Measurements from ENCODE around the gene KRTAP4-9. TPM values are rescaled to one million over a fixed set of nuclear protein-coding genes. Genes with fewer than 3 reads are reported as not detected.
"Not testable (repeated sequence)": the region's sequence is repeated elsewhere in the genome, so short reads cannot be mapped to it uniquely, and the experiment has no call there.

Gene KRTAP4-9
- polyA plus RNA-seq, 4 donors: not detected

- no peak for DNase-seq (ENCODE audit: low read depth in 4 of 4, low spot score in 3 of 4)
These were observed 19.9 kb downstream of the KRTAP4-9 start for GRCh38 chr17:41125064-41125463.

DNA sequence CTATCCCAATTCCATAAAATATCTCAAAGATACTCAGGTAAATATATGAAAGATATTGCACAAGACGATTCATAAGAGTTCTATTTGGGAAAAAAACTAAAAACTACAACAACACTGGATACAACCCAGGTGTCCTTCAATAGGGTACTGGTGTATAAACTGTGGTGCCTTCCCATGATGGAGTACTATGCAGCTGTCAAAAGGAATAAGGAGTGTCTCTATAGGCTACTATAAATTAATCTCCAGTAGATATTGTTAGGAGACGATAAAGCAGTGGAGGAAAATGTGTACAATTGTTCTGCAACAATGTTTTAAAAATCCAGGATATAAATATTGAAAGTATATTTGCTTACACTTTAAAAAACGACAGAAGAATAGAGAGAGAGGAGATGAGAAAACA lies 21.2 kb downstream of the KRTAP4-9 start:
- no peak for DNase-seq (ENCODE audit: low read depth in 4 of 4, low spot score in 3 of 4)

DNA sequence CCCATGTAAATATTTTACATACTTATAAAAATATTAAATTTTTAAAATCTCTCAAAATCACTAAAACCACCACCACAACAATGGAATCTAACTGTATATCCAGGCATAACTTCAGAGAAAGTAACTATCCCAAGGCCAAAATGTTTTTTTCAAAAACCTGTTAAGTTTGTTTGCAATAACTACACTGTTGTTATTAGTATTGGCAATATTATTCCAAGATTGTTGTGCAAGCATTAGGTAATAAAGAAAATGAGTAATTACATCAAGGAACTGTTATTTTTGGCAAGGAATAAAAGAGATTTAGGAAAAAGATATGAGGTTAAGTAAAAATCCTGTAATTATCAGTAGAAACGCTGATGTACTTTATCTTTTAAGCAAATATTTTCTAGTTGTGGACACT lies 22.2 kb downstream of the KRTAP4-9 start:
- DNase-seq (ENCODE audit: low read depth in 4 of 4, low spot score in 3 of 4): no peak

- DNase-seq (ENCODE audit: low read depth in 4 of 4, low spot score in 3 of 4): no peak
These were observed 26.8 kb downstream of the KRTAP4-9 start for GRCh38 chr17:41131979-41132378.

GRCh38 chr17:41133880-41134735 lies 28.9 kb downstream of the KRTAP4-9 start:
- no peak for DNase-seq (ENCODE audit: low read depth in 4 of 4, low spot score in 3 of 4)

GRCh38 chr17:41139865-41140264 lies 34.7 kb downstream of the KRTAP4-9 start:
- DNase-seq (ENCODE audit: low read depth in 4 of 4, low spot score in 3 of 4): not testable (repeated sequence)

DNA sequence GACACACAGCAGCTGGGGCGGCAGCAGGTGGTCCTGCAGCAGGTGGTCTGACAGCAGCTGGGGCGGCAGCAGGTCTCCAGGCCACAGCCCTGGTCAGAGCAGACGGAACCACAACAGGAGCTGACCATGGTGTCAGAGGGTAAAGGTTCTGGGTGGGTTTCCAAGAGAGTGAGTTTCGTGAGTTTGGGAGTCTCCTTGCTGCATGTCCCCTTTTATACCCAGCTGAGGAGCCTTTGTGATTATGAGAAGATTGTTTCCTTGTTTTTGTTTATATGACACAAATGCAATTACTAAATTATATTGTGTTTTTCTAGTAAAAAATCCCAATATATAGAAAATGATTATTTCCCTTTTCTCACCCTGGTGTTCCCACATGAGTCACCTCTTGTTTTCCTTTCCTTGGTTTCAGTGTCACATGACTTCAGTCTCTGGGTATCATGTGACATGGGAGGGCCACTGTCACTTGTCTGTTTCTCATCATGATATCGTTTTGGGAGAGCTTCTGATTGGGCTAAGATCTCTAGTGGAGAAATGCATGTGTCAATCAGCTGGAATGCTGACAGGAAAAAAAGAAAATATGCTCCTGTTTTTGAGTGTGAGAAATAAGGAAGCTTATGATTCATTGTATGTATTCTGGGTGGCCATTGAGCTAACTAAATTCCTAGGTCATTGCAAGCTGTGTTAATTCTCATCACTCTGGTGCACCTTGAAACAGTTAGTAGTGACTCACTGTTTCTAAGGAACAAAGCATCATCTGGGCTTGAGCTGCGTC lies 35.4 kb downstream of the KRTAP4-9 start, which contains the start of gene KRTAP4-6:
Gene KRTAP4-6 (minus strand): TSS at position 185 of the 772 bp plus-strand sequence. CDS start 57 bp downstream, at position 128.
- no peak for DNase-seq (ENCODE audit: low read depth in 4 of 4, low spot score in 3 of 4)

GRCh38 chr17:41141361-41141760 lies 36.2 kb downstream of the KRTAP4-9 start:
- DNase-seq (ENCODE audit: low read depth in 4 of 4, low spot score in 3 of 4): no peak

DNA sequence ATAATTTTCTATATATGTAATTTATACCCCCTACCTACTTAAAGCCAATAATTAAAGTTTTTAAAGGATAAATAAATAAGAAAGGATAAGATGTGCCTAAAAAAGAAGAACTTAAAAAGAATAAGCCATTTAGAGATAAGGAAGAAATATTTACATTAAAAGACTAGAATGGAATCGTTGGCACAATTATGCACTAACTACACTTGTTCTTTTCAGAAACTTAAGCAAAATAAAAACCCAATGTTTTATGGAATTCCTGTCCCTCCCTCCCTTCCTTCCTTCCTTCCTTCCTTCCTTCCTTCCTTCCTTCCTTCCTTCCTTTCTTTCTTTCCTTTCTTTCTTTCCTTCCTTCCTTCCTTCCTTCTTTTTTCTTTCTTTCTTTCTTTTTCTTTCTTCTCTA lies 39.7 kb downstream of the KRTAP4-9 start:
- DNase-seq (ENCODE audit: low read depth in 4 of 4, low spot score in 3 of 4): no peak

- DNase-seq (ENCODE audit: low read depth in 4 of 4, low spot score in 3 of 4): no peak
These were observed 40.1 kb downstream of the KRTAP4-9 start for GRCh38 chr17:41145261-41145660.

- no peak for DNase-seq (ENCODE audit: low read depth in 4 of 4, low spot score in 3 of 4)
These were observed 42.5 kb downstream of the KRTAP4-9 start for GRCh38 chr17:41147531-41148204.

GRCh38 chr17:41148971-41149651 lies 43.9 kb downstream of the KRTAP4-9 start:
- DNase-seq (ENCODE audit: low read depth in 4 of 4, low spot score in 3 of 4): not testable (repeated sequence)

- DNase-seq (ENCODE audit: low read depth in 4 of 4, low spot score in 3 of 4): no peak
These were observed 44.4 kb downstream of the KRTAP4-9 start, which contains the start of gene KRTAP4-5 for GRCh38 chr17:41149652-41149985. TSS of gene KRTAP4-5 (minus strand) at chr17:41149825. CDS start at chr17:41149767, 58 bp downstream.

DNA sequence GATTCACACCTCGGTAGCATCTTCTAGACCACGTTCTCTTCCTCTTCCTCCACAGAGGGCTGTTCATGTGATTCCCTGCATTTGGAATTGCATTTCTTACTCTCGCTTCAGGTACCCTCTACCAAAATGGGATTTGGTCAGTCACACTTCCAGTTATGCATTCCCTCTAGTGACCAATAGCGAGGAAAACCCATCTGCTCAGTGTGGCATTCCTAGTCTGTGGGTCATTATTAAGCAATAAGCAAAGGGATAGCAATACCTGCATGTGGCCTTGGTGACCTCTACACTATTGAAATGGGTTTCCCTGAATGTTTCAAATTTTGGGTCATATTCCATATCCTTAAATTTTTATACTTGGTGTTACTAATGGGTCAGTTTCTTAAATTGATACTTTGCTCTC lies 44.8 kb downstream of the KRTAP4-9 start:
- DNase-seq (ENCODE audit: low read depth in 4 of 4, low spot score in 3 of 4): no peak

DNA sequence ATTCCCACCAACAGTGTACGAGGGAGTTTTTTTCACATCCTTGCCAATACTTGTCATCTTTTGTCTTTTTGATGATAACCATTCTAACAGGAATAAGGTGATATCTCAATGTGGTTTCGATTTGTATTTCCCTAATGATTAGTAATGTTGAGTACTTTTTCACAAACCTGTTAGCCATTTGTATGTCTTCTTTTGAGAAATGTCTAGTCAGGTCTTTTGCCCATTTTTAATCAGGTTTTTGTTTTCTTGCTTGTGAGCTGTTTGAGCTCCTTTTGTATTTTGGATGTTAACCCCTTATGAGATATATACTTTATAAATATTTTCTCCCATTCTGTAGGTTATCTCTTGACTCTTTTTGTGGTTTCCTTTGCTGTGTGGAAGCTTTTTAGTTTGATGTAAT lies 46.3 kb downstream of the KRTAP4-9 start:
- DNase-seq (ENCODE audit: low read depth in 4 of 4, low spot score in 3 of 4): no peak

- DNase-seq (ENCODE audit: low read depth in 4 of 4, low spot score in 3 of 4): no peak
These were observed 48.7 kb downstream of the KRTAP4-9 start for GRCh38 chr17:41153856-41154255.

All from left renal pelvis (tissue), 4 donors.